ENCODE data around the gene PPP1R1C.
A peak's percentile ranks its signal among the peaks of the same experiment; 100 is the strongest.

PPP1R1C gene

GRCh38 chr2:181971032-181971431, 14.6 kb upstream of the PPP1R1C start:
- no peak for DNase-seq (ENCODE audit: low read depth in 1 of 2, low spot score in 1 of 2)

- DNase-seq (ENCODE audit: low read depth in 1 of 2, low spot score in 1 of 2), result no peak
These were observed 13.1 kb upstream of the PPP1R1C start for GRCh38 chr2:181972431-181973170.

GRCh38 chr2:181973171-181973783, 12.4 kb upstream of the PPP1R1C start:
- DNase-seq (ENCODE audit: low read depth in 1 of 2, low spot score in 1 of 2), result no peak

GRCh38 chr2:181977661-181978350, 7.8 kb upstream of the PPP1R1C start:
- peak in 1 of 2 donors; percentile 23 for DNase-seq (ENCODE audit: low read depth in 1 of 2, low spot score in 1 of 2)

GRCh38 chr2:181978351-181979150, 7.1 kb upstream of the PPP1R1C start:
- DNase-seq (ENCODE audit: low read depth in 1 of 2, low spot score in 1 of 2), result no peak

GRCh38 chr2:181984060-181984459, 1.6 kb upstream of the PPP1R1C start:
- DNase-seq (ENCODE audit: low read depth in 1 of 2, low spot score in 1 of 2), result no peak

GRCh38 chr2:181984814-181985631, 630 bp upstream of the PPP1R1C start:
- DNase-seq (ENCODE audit: low read depth in 1 of 2, low spot score in 1 of 2), result no peak

- no peak for DNase-seq (ENCODE audit: low read depth in 1 of 2, low spot score in 1 of 2)
These were observed 2.7 kb downstream of the PPP1R1C start for GRCh38 chr2:181988154-181988924.

GRCh38 chr2:181989099-181989498, 3.4 kb downstream of the PPP1R1C start:
- no peak for DNase-seq (ENCODE audit: low read depth in 1 of 2, low spot score in 1 of 2)

GRCh38 chr2:181991171-181991885, 5.7 kb downstream of the PPP1R1C start:
- no peak for DNase-seq (ENCODE audit: low read depth in 1 of 2, low spot score in 1 of 2)

- DNase-seq (ENCODE audit: low read depth in 1 of 2, low spot score in 1 of 2), result no peak
These were observed 7.1 kb downstream of the PPP1R1C start for GRCh38 chr2:181992776-181993175.

- no peak for DNase-seq (ENCODE audit: low read depth in 1 of 2, low spot score in 1 of 2)
These were observed 9.6 kb downstream of the PPP1R1C start for GRCh38 chr2:181995289-181995688.

GRCh38 chr2:181998041-181998835, 12.6 kb downstream of the PPP1R1C start:
- DNase-seq (ENCODE audit: low read depth in 1 of 2, low spot score in 1 of 2), result no peak

- no peak for DNase-seq (ENCODE audit: low read depth in 1 of 2, low spot score in 1 of 2)
These were observed 13.4 kb downstream of the PPP1R1C start for GRCh38 chr2:181998891-181999654.

- DNase-seq (ENCODE audit: low read depth in 1 of 2, low spot score in 1 of 2), result no peak
These were observed 14.3 kb downstream of the PPP1R1C start for GRCh38 chr2:181999911-182000310.

- DNase-seq (ENCODE audit: low read depth in 1 of 2, low spot score in 1 of 2), result no peak
These were observed 19.4 kb downstream of the PPP1R1C start for GRCh38 chr2:182004945-182005520.
